GM21367 (cell line): Measurements from ENCODE around the gene STX19.
"Not testable (repeated sequence)": the region's sequence is repeated elsewhere in the genome, so short reads cannot be mapped to it uniquely, and the experiment has no call there.

Experiments
- ATAC-seq: cut with Tn5 transposase; IDR thresholded peaks from one replicate; pipeline ENCODE4 v1.9.1; 2021; ENCODE audit not compliant: unreplicated experiment

The STX19 gene, protein sequence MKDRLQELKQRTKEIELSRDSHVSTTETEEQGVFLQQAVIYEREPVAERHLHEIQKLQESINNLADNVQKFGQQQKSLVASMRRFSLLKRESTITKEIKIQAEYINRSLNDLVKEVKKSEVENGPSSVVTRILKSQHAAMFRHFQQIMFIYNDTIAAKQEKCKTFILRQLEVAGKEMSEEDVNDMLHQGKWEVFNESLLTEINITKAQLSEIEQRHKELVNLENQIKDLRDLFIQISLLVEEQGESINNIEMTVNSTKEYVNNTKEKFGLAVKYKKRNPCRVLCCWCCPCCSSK

DNA sequence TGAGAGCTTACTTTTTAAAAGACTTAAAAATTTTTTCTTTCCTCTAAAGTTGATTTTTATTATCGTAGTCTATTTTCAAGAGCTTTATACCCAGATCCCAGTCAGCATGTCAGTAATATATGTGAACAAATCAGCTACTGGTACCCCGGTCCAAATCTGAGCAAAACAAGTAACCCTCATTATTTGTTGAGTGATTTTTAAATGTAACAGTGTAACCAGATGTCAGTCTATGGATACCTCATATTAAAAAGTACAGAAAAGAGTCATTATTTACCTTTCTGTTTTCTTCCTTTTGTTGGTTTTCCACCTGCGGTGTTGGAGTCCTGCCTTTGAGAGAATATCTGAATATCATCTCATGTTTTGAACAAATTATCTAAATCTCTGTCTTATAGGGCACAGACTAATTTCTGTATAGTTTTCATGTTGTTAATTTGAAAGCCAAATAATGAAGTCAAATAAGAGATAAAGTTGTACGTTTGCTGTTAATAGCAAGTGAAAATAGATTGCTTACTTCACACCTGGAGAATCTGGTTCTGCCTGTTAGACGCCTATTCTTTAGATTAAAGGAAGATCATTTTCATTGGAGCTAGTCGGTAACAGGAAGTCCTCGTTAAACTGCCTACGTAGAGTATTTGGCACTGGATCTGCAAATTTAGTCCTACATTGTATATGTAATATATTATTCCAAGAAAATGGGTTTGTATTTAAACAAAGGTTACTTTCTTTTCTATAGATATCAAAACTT lies at the start of gene STX19:
Gene STX19, minus strand, starts transcription at position 505 of the 745 bp plus-strand sequence. CDS start 13,328 bp downstream, outside the sequence.
- ATAC-seq: no peak

DNA sequence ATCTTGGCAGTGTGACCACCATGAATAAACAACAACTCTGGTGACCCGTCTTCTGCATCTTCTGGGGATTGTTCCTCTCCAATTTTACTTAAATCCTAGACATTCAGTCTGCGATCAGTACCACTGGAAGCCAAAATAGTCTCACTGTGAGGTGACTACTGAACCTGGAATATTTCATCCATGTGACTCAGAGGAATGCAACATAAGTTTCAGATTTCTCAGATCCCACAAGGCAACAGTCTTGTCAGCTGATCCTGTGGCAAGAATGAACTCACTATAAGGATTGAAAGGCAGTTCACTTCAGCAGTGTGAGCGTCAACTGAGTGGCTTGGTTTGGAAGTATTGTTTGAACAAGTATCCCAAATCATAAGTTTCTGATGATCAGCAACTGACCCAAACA lies 47.7 kb upstream of the STX19 start:
- ATAC-seq: no peak

DNA sequence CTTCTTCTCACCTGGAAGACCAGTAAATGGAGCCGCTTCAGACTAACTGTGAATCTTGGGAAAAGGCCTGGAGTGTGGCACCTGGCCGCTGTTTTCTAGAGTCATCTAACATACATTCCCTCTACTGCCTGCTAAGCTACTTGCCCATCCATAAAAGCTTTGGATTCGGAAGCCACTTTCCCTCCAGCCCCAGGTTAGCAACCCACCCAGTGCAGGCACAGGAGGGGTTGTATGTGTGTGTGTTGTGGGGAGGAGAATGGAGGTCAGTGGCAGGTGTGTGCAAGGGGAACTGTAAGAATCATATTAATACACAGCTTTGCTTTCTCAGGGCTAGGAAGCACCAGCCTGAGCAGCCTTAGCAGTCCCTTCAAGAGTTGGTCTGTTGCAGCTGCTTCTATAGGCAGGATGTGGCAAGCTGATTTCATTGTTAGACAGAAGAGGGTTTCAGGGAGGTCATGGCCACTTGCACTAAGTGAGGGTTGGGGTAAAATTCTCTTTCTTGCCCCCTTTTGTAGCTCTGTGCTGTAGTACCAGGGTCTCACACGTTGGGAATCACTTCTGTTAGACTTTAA lies 43.4 kb upstream of the STX19 start:
- ATAC-seq: peak; percentile 75

DNA sequence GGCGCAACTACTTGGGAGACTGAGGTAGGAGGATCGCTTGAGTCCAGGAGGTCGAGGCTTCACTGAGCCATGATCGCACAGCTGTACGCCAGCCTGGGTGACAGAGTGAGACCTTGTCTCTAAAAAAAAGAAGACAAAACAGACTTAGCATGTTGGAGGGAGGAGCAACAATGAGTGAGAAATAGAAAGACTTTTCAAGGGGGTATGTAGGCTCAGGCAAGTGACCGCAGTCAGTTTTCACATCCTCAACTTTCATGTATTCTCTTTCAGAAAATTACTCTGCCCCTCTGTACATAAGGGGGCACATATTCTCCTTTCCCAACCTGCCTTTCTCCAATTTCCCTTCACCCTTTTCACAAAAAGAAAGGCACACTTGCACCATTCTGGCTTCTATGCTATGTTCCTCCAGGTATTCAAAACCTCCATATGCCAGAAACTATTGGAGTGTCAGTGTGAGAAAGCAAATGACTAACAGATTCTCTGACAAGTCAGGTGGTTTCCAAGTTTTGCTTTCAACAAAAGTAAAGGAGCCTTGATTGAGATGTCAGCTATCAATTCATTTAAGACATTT lies 42.0 kb upstream of the STX19 start:
- peak; percentile 36 for ATAC-seq

DNA sequence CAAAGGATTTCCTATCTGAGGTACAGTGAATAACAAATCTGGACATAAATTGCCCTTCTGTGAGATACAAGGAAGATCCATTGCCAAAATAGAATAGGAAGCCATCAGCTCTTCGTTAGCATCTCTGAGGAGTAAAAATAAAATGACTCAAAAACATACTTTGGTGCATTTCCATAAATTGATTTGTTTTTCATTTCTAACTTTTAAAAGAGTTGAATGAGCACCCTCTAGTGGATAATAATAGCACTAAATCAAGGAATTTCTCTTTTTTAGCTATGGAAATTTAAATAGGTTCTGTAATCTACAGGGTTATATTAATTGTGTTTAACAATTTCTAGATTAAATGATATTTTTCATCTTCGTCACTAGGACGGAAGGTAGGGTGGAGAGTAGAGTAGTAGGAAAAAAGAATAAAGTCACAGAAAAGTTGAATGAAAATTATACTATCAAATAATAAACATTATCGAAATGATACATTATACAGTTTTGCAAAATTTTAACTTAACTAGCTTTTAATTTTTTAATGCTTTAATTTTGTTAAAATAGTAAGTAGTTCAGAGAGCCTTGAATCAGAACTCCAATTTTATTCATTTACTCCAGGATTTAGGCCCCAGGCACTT lies 40.9 kb upstream of the STX19 start:
- ATAC-seq: no peak

DNA sequence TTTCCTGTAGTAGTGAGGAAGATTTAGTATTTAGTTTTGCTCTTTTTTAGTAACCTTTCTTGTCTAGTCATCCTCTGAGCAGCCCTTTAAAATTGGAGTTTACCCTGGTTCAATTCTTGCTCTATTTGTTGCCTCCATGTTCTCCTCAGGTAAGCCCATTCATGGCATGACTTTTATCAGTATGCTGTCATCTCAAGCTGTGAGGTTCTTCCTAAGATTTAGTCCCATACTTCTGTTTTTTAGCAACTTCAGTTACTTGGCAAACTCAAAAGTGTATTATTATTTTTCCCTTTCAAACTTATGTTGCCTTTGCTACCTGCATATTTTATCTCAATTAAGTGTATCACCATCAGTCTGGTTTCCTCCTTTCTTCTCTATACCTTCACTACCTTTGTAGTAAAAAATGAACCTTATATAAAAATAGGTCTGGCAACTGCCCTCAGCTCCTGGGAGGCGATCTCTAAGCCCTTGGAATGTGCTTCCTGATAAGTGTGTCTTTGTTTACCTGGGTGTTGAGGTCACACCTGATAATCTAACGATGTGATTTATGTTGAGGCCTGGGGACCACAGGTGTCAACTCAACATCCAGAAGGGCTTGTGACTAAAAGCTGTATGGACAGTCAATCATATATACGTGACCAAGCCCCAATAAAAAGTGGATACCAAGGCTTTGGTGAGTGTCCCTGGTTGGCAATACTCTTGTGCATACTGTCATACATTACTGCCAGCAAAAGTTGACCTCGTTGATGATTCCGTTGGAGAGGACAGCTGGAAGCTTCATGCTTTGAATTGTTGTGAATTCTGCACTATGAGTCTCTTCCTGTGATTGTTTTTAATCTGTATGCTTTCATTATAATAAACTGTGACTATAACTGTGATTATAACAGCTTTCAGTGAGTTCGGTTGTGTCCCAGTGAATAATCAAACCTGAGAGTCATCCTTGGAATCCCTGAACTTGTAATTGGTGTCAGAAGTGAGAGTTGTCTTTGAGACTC lies 38.4 kb upstream of the STX19 start:
- no peak for ATAC-seq

DNA sequence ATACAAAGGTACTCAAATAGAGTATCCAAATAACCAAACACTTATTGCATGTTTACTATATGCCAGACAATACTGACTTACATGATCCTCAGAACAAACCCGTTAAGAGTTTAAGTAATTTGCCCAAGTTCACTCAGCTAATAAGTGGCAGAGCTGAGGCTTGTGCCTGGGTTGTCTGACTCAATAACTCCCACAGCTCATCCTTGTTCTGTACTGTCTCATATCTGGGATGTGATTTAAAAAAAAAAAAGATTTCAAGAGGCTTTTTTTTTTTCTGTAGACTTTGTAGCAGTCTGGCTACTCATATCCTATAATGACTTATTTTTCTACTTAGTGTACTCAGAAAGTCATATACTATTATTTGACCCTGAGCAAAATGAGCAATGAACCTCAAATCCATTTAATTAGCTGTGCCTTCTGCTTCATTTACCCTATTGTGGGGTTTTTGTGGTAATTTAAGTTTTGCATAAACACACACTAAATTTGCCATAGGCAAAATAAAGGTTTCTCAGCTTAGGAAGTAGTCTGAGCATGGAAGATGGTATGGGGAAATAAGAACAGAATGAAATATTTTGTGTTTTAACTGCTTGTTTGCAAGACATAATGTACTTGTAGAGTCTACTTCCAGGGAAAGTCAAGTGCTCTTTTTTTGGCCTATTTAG lies 37.6 kb upstream of the STX19 start:
- no peak for ATAC-seq

DNA sequence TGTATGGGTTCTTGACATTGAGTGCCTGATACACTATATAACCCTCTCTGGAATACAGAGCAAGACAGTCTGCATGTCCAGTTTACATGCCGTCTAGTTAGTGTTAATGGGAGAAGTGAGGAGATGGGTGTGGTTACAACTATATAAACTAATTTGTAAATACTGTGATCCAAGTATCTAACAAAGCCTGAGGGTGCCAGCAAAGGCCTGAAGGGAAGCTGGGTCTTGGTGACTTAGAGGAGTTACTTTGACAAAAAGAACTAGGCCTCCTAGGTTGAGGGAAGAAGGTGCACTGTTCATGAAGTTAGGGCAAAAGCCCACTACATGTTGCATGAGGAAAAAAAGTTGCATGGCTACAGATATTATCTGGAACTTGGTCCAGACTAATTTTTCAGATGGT lies 36.7 kb upstream of the STX19 start:
- no peak for ATAC-seq

DNA sequence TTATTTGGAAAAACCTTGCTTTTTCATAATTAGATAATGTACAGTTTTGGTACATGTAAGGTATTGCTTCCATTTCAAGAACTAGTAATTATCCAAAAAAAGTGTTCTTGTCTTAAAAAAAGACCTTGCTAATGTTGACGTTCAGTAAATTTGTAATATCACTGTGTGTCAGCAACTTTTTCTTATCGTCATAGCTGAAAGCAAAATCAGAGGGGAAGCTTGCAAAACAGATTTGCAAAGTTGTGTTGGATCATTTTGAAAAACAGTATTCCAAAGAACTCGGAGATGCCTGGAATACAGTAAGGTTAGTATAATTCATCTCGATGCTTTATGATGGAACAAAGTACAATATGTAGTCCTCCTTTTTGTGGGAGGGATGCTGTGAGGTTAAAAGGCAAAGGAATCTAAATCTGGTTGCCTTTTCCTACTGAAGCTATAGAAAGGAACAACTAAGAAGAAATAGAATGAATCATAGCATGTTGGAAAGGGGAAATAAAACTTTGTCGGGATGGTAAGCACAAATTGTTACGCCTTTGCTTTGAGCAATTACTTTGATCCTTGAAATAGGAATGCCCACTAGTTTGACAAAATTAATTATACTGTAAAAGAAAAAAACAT lies 36.0 kb upstream of the STX19 start:
- ATAC-seq: no peak

DNA sequence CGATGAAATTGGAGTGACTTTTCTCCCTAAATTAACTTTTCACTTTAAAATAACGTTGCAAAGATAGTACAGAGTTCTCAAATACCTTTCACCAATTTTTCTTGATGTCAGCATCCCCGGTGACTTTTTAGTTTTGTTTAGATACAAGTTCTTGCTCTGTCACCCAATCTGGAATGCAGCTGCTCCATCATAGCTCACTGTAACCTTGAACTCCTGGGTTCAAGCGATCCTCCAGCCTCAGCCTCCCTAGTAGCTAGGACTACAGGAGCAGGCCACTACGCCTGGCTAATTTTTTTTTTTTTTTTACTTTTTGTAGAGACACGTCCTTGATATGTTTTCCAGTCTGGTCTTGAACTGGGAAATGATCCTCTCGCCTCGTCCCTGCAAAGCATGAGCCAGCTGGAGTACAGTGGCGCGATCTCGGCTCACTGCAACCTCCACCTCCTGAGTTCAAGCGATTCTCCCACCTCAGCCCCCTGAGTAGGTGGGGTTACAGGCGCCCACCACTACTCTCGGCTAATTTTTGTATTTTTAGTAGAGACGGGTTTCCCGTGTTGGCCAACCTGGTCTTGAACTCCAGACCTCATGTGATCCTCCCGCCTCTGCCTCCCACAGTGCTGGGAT lies 35.2 kb upstream of the STX19 start:
- no peak for ATAC-seq

DNA sequence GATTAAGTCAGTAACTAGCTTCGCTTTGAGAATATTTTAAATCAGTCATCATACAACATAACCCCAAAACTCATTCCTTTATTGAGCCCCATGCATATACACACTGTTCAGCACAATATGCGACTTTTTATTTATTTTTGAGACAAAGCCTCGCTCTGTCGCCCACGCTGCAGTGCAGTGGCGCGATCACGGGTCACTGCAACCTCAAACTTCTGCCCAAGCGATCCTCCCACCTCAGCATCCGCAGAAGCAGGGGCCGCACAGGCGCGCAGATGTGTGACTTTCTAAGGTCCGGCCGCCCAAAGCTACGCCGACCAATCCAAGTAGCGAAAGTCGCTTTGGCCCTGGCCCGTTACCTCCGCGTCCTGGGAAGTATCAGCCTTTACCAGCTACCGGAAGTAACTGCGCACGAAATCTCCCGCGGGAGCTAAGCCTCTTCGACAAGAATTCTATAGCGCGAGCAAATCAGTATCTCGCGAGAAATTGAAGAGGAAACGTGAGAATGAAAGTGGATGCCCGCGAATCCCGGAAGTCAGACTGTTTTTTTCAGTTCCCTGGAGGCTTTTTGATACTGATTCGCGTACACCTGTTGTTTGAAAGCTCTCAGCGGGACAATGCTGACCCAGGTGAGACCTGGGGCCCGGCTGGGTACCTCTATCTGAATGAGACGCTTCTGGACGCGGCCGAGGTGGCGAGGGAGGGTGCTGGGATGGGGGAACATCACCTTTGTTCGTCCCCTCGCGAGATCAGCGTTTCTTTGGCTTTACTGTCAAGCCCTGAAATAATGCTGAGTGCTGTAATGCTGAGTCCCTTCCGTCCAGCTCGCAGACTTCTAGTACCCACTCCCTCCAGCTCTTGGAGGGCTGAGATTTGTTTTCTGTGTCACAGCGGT lies 34.4 kb upstream of the STX19 start, which contains the start of the genes DHFR2 and NSUN3:
Gene DHFR2, minus strand, starts transcription at position 404 of the 892 bp plus-strand sequence. CDS start 1,405 bp downstream, outside the sequence.
Gene NSUN3, plus strand, starts transcription at position 549 of the 892 bp plus-strand sequence. Its CDS starts 66 bp downstream, at position 615.
- peak; percentile 93 for ATAC-seq

DNA sequence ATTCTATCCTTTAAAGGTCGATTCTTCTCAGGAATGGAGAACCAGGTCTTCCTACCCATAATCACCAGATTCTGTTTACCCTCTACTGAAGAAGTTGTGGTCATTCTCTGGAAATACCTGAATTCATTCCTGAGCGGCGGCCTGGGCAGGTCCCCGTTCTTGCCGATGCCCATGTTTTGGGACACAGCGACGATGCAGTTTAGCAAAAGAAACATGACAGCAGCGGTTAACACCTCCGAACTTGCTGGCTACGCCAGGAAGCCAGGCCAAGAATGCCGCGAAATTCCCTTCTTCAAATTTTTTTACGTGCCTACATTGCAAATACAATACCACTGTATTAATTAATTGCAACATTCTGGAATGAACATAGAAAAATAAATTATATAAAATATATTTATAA lies 32.9 kb upstream of the STX19 start:
- ATAC-seq: no peak

DNA sequence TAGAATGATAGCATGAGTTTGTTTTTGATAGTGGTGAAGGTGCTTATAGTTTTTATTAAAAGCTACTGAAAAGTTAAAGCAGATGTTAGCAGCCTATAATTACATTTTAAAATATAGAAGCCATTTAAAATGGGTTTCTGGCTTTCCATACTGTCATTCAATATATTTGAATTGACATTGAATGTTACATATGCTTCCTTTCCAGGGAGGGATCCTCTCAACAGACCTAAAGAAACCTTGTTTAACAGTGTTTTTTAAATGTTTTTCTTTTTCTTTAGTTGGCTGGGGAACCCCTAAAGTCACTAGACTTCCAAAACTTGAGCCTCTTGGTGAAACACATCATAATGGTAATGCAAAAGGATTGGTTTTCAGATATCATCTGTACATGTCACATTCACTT lies 22.1 kb upstream of the STX19 start:
- no peak for ATAC-seq

DNA sequence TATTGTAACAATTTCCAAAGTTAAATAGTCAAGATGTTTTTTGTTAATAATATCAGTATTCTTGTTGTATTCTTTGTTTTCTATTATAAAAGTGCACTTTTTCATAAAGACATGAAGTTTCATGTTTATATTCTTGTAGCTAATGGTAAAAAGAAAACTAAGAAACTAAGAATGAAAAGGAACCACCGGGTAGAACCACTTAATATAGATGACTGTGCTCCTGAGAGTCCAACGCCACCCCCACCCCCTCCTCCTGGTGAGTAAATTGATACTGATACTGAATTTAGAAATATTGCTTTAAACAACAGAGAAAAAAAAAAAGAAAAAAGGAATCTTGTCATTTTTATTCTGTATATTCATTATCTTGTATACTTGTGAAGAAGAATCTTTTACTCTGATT lies 20.9 kb upstream of the STX19 start:
- no peak for ATAC-seq

DNA sequence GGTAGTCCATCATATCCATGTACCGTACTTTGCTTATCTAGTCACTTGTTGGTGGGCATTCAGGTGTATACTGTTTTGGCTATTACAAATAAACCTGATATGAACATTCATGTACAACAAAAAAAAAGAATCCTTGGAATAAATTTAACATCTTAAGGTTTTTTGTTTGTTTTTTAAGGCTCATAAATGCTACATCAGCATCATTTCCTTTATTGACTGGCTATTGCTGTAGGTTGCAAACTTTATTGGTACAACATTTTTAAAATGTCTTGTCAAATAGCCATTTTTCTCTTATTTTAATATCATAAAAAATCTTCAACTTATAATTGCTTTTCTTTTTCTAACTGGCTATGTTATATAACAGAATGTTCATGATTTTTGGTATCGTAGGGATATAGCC lies 18.1 kb upstream of the STX19 start:
- no peak for ATAC-seq

DNA sequence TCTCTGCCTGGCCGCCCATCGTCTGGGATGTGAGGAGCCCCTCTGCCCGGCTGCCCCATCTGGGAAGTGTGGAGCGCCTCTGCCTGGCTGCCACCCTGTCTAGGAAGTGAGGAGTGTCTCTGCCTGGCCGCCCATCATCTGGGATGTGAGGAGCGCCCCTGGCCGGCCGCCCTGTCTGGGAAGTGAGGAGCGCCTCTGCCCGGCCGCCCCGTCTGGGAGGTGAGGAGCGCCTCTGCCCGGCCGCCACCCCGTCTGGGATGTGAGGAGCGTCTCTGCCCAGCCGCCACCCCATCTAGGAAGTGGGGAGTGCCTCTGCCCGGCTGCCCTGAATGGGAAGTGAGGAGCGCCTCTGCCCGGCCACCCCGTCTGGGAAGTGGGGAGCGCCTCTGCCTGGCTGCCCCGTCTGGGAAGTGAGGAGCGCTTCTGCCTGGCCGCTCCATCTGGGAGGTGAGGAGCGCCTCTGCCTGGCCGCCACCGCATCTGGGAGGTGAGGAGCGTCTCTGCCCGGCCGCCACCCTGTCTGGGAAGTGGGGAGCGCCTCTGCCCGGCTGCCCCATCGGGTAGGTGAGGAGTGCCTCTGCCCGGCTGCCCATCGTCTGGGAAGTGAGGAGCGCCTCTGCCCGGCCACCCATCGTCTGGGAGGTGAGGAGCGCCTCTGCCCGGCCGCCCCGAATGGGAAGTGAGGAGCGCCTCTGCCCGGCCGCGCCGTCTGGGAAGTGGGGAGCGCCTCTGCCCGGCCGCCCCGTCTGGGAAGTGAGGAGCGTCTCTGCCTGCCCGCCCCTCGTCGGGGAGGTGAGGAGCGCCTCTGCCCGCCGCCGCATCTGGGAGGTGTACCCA lies 15.9 kb upstream of the STX19 start:
- not testable (repeated sequence) for ATAC-seq

DNA sequence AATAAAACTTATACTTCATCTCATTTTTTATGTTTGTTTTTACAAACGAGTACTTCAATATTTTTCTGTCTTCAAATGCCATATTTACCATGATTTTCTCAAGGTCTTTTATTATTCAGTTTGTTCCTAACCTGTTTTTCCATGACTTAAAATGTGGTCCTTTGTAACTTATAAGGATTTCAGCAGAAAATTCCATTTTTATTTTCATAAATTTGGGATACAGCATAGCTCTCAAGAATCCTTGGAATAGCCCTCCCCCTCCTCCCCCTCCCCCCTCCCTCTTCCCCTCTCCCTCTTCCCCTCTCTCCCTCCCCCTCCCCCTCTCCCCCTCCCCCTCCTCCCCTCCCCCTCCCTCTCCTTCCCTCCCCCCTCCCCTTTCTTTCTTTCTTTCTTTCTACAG lies 14.9 kb upstream of the STX19 start:
- no peak for ATAC-seq
